GM21526 (cell line): Measurements from ENCODE around the gene EPHX1.
"Not testable (repeated sequence)": the region's sequence is repeated elsewhere in the genome, so short reads cannot be mapped to it uniquely, and the experiment has no call there.

ENCODE experiments used
- ATAC-seq: cut with Tn5 transposase; IDR thresholded peaks from one replicate; pipeline ENCODE4 v1.9.1; 2021; ENCODE audit warnings: moderate library complexity; ENCODE audit not compliant: unreplicated experiment, low FRiP score

EPHX1 gene

GRCh38 chr1:225777058-225777582 is 32.8 kb upstream of the EPHX1 start:
- ATAC-seq = peak; percentile 10

- ATAC-seq = peak; percentile 99
Measured at GRCh38 chr1:225777583-225778336, 32.2 kb upstream of the EPHX1 start, which contains the start of gene SRP9. Gene SRP9 (plus strand): TSS chr1:225777826. CDS start chr1:225777941, 115 bp downstream.

- no peak for ATAC-seq
Measured at GRCh38 chr1:225778337-225778669, 31.6 kb upstream of the EPHX1 start.

- ATAC-seq = not testable (repeated sequence)
Measured at GRCh38 chr1:225779165-225779564, 30.8 kb upstream of the EPHX1 start.

GRCh38 chr1:225780134-225780533 is 29.8 kb upstream of the EPHX1 start:
- ATAC-seq = no peak

GRCh38 chr1:225780630-225781029 is 29.3 kb upstream of the EPHX1 start:
- ATAC-seq = no peak

GRCh38 chr1:225789142-225789541 is 20.8 kb upstream of the EPHX1 start:
- not testable (repeated sequence) for ATAC-seq

GRCh38 chr1:225794954-225795353 is 15.0 kb upstream of the EPHX1 start:
- no peak for ATAC-seq

- not testable (repeated sequence) for ATAC-seq
Measured at GRCh38 chr1:225796097-225796496, 13.8 kb upstream of the EPHX1 start.

- not testable (repeated sequence) for ATAC-seq
Measured at GRCh38 chr1:225801146-225801545, 8.8 kb upstream of the EPHX1 start.

- no peak for ATAC-seq
Measured at GRCh38 chr1:225806249-225806648, 3.7 kb upstream of the EPHX1 start.

- ATAC-seq = not testable (repeated sequence)
Measured at GRCh38 chr1:225806736-225807135, 3.2 kb upstream of the EPHX1 start.

- no peak for ATAC-seq
Measured at GRCh38 chr1:225808136-225808535, 1.8 kb upstream of the EPHX1 start.

GRCh38 chr1:225810579-225811538 is 935 bp downstream of the EPHX1 start:
- ATAC-seq = not testable (repeated sequence)

- no peak for ATAC-seq
Measured at GRCh38 chr1:225811622-225812487, 1.9 kb downstream of the EPHX1 start.

- ATAC-seq = no peak
Measured at GRCh38 chr1:225812488-225813213, 2.7 kb downstream of the EPHX1 start.

GRCh38 chr1:225813214-225813964 is 3.5 kb downstream of the EPHX1 start:
- ATAC-seq = no peak

GRCh38 chr1:225814381-225814780 is 4.5 kb downstream of the EPHX1 start:
- ATAC-seq = no peak

GRCh38 chr1:225815090-225815489 is 5.2 kb downstream of the EPHX1 start:
- not testable (repeated sequence) for ATAC-seq
